HL-60 (cell line): ENCODE data around the gene LRRC4B.

Experiments
- DNase-seq, 2 experiments: peaks; one replicate each; pipeline ENCODE4 v3.0.0-alpha.2; 2010 to 2020; ENCODE audit warnings: low read depth in 1 of 2, low spot score in 1 of 2
- H3K27ac ChIP-seq: fragments of 250-450 bp; sonication (Bioruptor Pico); replicated peaks from 2 replicates; pipeline ENCODE4 v1.5.1; 2020; ENCODE audit warnings: mild to moderate bottlenecking, moderate library complexity
- H3K27me3 ChIP-seq: fragments of 250-450 bp; sonication (Bioruptor Pico); 2 replicates; pipeline ENCODE4 v1.5.1; 2021; ENCODE audit warnings: mild to moderate bottlenecking, moderate library complexity; ENCODE audit not compliant: insufficient read depth, poor library complexity, severe bottlenecking
- H3K4me3 ChIP-seq: replicated peaks from 2 replicates; pipeline ENCODE4 v1.5.1; 2011; ENCODE audit warnings: mild to moderate bottlenecking, control low read depth, low read length; ENCODE audit not compliant: insufficient read depth
- GABPA ChIP-seq: IDR thresholded peaks from 2 replicates; pipeline ENCODE4 v1.6.1; 2012; ENCODE audit warnings: low read depth
- POLR2AphosphoS5 ChIP-seq: IDR thresholded peaks from 2 replicates; pipeline ENCODE4 v1.6.1; 2012; ENCODE audit warnings: low read depth
- SPI1 ChIP-seq: IDR thresholded peaks from 2 replicates; pipeline ENCODE4 v1.6.1; 2012; ENCODE audit warnings: low read depth, mild to moderate bottlenecking, borderline replicate concordance
- TF ChIP-seq, protein P1 (sequence below): IDR thresholded peaks from 2 replicates; pipeline ENCODE4 v1.6.1; 2012; ENCODE audit warnings: low read depth; ENCODE audit not compliant: insufficient replicate concordance
- TF ChIP-seq, protein P2 (sequence below): IDR thresholded peaks from one replicate; pipeline ENCODE4 v1.5.1; 2011; ENCODE audit warnings: low read length, control low read depth, inconsistent platforms; ENCODE audit not compliant: insufficient read depth

LRRC4B gene

DNA sequence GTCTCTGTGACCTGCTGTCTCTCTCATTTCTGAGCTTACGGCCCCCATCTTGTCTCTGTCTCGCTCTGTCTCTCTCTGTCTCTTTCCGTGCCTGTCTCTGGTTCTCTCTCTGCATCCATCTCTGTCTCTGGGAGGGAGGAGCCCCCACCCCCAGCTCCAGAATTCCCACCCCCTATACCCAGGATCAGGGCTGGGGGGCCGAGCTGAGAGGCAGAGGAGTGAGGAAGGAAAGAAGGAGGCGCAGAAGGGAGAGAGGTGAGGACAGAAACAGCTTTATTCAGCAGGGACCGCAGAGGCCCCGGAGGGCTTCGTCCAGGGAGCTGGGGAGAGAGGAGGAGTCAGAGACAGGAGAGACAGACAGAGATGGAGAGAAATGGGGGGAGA, 71.2 kb downstream of the LRRC4B start:
- no peak for DNase-seq
- Histone ChIP-seq H3K4me3 (no peak overlapping the region), H3K27ac (no peak overlapping the region), H3K27me3 (no peaks in the 10 kb centered on the region)
- TF ChIP-seq SPI1 (no peak), POLR2AphosphoS5 (no peak), GABPA (no peak)
- TF ChIP-seq, protein P1, sequence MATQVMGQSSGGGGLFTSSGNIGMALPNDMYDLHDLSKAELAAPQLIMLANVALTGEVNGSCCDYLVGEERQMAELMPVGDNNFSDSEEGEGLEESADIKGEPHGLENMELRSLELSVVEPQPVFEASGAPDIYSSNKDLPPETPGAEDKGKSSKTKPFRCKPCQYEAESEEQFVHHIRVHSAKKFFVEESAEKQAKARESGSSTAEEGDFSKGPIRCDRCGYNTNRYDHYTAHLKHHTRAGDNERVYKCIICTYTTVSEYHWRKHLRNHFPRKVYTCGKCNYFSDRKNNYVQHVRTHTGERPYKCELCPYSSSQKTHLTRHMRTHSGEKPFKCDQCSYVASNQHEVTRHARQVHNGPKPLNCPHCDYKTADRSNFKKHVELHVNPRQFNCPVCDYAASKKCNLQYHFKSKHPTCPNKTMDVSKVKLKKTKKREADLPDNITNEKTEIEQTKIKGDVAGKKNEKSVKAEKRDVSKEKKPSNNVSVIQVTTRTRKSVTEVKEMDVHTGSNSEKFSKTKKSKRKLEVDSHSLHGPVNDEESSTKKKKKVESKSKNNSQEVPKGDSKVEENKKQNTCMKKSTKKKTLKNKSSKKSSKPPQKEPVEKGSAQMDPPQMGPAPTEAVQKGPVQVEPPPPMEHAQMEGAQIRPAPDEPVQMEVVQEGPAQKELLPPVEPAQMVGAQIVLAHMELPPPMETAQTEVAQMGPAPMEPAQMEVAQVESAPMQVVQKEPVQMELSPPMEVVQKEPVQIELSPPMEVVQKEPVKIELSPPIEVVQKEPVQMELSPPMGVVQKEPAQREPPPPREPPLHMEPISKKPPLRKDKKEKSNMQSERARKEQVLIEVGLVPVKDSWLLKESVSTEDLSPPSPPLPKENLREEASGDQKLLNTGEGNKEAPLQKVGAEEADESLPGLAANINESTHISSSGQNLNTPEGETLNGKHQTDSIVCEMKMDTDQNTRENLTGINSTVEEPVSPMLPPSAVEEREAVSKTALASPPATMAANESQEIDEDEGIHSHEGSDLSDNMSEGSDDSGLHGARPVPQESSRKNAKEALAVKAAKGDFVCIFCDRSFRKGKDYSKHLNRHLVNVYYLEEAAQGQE, result no peak
- TF ChIP-seq, protein P2, sequence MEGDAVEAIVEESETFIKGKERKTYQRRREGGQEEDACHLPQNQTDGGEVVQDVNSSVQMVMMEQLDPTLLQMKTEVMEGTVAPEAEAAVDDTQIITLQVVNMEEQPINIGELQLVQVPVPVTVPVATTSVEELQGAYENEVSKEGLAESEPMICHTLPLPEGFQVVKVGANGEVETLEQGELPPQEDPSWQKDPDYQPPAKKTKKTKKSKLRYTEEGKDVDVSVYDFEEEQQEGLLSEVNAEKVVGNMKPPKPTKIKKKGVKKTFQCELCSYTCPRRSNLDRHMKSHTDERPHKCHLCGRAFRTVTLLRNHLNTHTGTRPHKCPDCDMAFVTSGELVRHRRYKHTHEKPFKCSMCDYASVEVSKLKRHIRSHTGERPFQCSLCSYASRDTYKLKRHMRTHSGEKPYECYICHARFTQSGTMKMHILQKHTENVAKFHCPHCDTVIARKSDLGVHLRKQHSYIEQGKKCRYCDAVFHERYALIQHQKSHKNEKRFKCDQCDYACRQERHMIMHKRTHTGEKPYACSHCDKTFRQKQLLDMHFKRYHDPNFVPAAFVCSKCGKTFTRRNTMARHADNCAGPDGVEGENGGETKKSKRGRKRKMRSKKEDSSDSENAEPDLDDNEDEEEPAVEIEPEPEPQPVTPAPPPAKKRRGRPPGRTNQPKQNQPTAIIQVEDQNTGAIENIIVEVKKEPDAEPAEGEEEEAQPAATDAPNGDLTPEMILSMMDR, result no peak

GRCh38 chr19:50496189-50497021, 71.8 kb downstream of the LRRC4B start:
- Histone ChIP-seq H3K4me3 (no peak overlapping the region), H3K27ac (no peak overlapping the region), H3K27me3 (no peaks in the 10 kb centered on the region)
- DNase-seq, result no peak
- TF ChIP-seq POLR2AphosphoS5 (no peak), GABPA (no peak), SPI1 (no peak)
- TF ChIP-seq, protein P2, result no peak
- TF ChIP-seq, protein P1, result no peak

GRCh38 chr19:50495020-50495531, 73.2 kb downstream of the LRRC4B start:
- no peak for DNase-seq
- H3K27me3 ChIP-seq, result no peaks in the 10 kb centered on the region
- TF ChIP-seq, protein P2, result no peak
- TF ChIP-seq SPI1 (no peak), GABPA (no peak), POLR2AphosphoS5 (no peak)
- TF ChIP-seq, protein P1, result no peak
- H3K27ac ChIP-seq, result no peak overlapping the region
- H3K4me3 ChIP-seq, result no peak overlapping the region
